Glomerular endothelial cell (primary cell): Measurements from ENCODE around the gene KIR3DL1. TPM values are rescaled to one million over a fixed set of nuclear protein-coding genes. Genes with fewer than 3 reads are reported as not detected.

Experiments used
- total RNA-seq: library from RNA; depleted of rRNA; stranded (reverse); fragments of >200 nt; gene quantifications from 2 replicates; pipeline ENCODE4 v1.2.3, GENCODE V29; 2015

Gene KIR3DL1
- total RNA-seq, 1 donor from 2014 or later = not detected

Other genes with a start within 250 kb of the KIR3DL1 start
- gene LILRA2, start 242.7 kb upstream of the KIR3DL1 start, total RNA-seq = not detected in 2 replicates
- not detected in 2 replicates for gene LILRA1, start 222.8 kb upstream of the KIR3DL1 start, total RNA-seq
- gene LILRB1, start 186.0 kb upstream of the KIR3DL1 start, total RNA-seq = 0.10 and 1.2 TPM in 2 replicates
- not detected in 2 replicates for gene LILRB4, start 153.5 kb upstream of the KIR3DL1 start, total RNA-seq
- gene KIR3DL3, start 92.0 kb upstream of the KIR3DL1 start, total RNA-seq = not detected in 2 replicates
- gene KIR2DL3, start 78.0 kb upstream of the KIR3DL1 start, total RNA-seq = not detected in 2 replicates
- gene KIR2DL1, start 46.7 kb upstream of the KIR3DL1 start, total RNA-seq = not detected in 2 replicates
- 0.41 TPM in 1 of 2 replicates, not detected in the other for gene KIR2DL4, start 12.9 kb upstream of the KIR3DL1 start, total RNA-seq
- not detected in 2 replicates for gene KIR2DS4, start 16.2 kb downstream of the KIR3DL1 start, total RNA-seq
- gene KIR3DL2, start 34.0 kb downstream of the KIR3DL1 start, total RNA-seq = not detected in 2 replicates
- gene FCAR, start 57.8 kb downstream of the KIR3DL1 start, total RNA-seq = 1.1 TPM in 1 of 2 replicates, not detected in the other
- gene NCR1, start 89.7 kb downstream of the KIR3DL1 start, total RNA-seq = not detected in 2 replicates
- not detected in 2 replicates for gene NLRP7, start 131.1 kb downstream of the KIR3DL1 start, total RNA-seq
- gene NLRP2, start 149.9 kb downstream of the KIR3DL1 start, total RNA-seq = 12.3 and 15.1 TPM in 2 replicates
- gene GP6, start 221.8 kb downstream of the KIR3DL1 start, total RNA-seq = not detected in 2 replicates
- 7.5 and 13.1 TPM in 2 replicates for gene RDH13, start 246.7 kb downstream of the KIR3DL1 start, total RNA-seq